Right atrium auricular region (tissue), 2 donors: ENCODE results near the gene RAD51B. TPM values are rescaled to one million over a fixed set of nuclear protein-coding genes. Genes with fewer than 3 reads are reported as not detected.

Experiments used
- DNase-seq: peaks from one replicate; pipeline ENCODE4 v3.0.0-alpha.2; 2019; ENCODE audit warnings: low spot score
- H3K27ac ChIP-seq, 2 donors: fragments of 200-600 bp; sonication (generic); 1 replicate in 1 of 2; 2 replicates in 1 of 2; pipeline ENCODE4 v1.5.1; 2016 to 2019
- H3K27me3 ChIP-seq, 2 donors: fragments of 200-600 bp; sonication (generic); one replicate each; pipeline versions ENCODE4 v1.5.1 to v1.6.0; 2017 to 2019
- H3K36me3 ChIP-seq: fragments of 200-600 bp; sonication (generic); one replicate; pipeline ENCODE4 v1.5.1; 2016
- H3K4me1 ChIP-seq, 2 donors: fragments of 200-600 bp; sonication (generic); one replicate each; pipeline versions ENCODE4 v1.5.1 to v1.6.0; 2017 to 2019
- H3K4me3 ChIP-seq, 2 donors: fragments of 200-600 bp; sonication (generic); 1 replicate in 1 of 2; 2 replicates in 1 of 2; pipeline ENCODE4 v1.5.1; 2017 to 2019; ENCODE audit warnings: mild to moderate bottlenecking in 1 of 2, moderate library complexity in 1 of 2
- H3K9me3 ChIP-seq, 2 donors: fragments of 200-600 bp; sonication (generic); one replicate each; pipeline ENCODE4 v1.5.1; 2019
- CTCF ChIP-seq, 2 donors: fragments of 200-600 bp; sonication (generic); IDR thresholded peaks; one replicate each; pipeline ENCODE4 v1.5.1; 2019; ENCODE audit warnings: antibody characterized with exemption in 2 of 2
- total RNA-seq, 2 donors: library from RNA; depleted of rRNA; stranded (reverse); fragments of >200 nt; gene quantifications; one replicate each; pipeline ENCODE4 v1.1.0, GENCODE V29; 2016

RAD51B gene
- total RNA-seq, 2 donors from 2014 or later: 1.2 to 1.5 TPM

GRCh38 chr14:68521557-68521901 lies 702.0 kb downstream of the RAD51B start:
- no peak for DNase-seq
- peaks cover 0 to 62% of the 10 kb centered on the region in 2 donors for H3K4me1 ChIP-seq
- no peaks in the 10 kb centered on the region for H3K36me3 ChIP-seq
- no peaks in the 10 kb centered on the region for H3K27me3 ChIP-seq
- no peak overlapping the region for H3K4me3 ChIP-seq
- peaks cover 0 to 3% of the 10 kb centered on the region in 2 donors for H3K9me3 ChIP-seq
- H3K27ac ChIP-seq: peak overlapping the region; percentile 47 to 60
- no peak for TF ChIP-seq CTCF (IDR thresholded peaks at IDR 0.05)

- Histone ChIP-seq H3K27ac (peak overlapping the region; percentile 47 to 60), H3K27me3 (no peaks in the 10 kb centered on the region), H3K4me3 (no peak overlapping the region), H3K9me3 (peaks cover 0 to 3% of the 10 kb centered on the region in 2 donors), H3K4me1 (peaks cover 0 to 61% of the 10 kb centered on the region in 2 donors), H3K36me3 (no peaks in the 10 kb centered on the region)
- no peak for TF ChIP-seq CTCF (IDR thresholded peaks at IDR 0.05)
- peak; percentile 55 for DNase-seq
These were observed 702.5 kb downstream of the RAD51B start for GRCh38 chr14:68521961-68522509.

GRCh38 chr14:68522510-68523325 lies 703.1 kb downstream of the RAD51B start:
- Histone ChIP-seq H3K27ac (peak overlapping the region; percentile 47 to 60), H3K36me3 (no peaks in the 10 kb centered on the region), H3K27me3 (no peaks in the 10 kb centered on the region), H3K9me3 (peaks cover 0 to 3% of the 10 kb centered on the region in 2 donors), H3K4me1 (peaks cover 0 to 64% of the 10 kb centered on the region in 2 donors), H3K4me3 (no peak overlapping the region)
- TF ChIP-seq CTCF (IDR thresholded peaks at IDR 0.05): no peak
- DNase-seq: peak; percentile 60

- Histone ChIP-seq H3K36me3 (no peaks in the 10 kb centered on the region), H3K4me1 (peaks cover 0 to 65% of the 10 kb centered on the region in 2 donors)
- no peak for DNase-seq
These were observed 703.7 kb downstream of the RAD51B start for GRCh38 chr14:68523326-68523610.

GRCh38 chr14:68523989-68524725 lies 704.6 kb downstream of the RAD51B start:
- DNase-seq: peak; percentile 64
- Histone ChIP-seq H3K27me3 (no peaks in the 10 kb centered on the region), H3K9me3 (peaks cover 0 to 4% of the 10 kb centered on the region in 2 donors), H3K4me3 (no peak overlapping the region), H3K4me1 (peaks cover 0 to 56% of the 10 kb centered on the region in 2 donors), H3K27ac (peak overlapping the region in 1 of 2 donors; percentile 60), H3K36me3 (no peaks in the 10 kb centered on the region)
- peak in 1 of 2 donors; percentile 58 for TF ChIP-seq CTCF (IDR thresholded peaks at IDR 0.05)

More at GRCh38 chr14:68523326-68523610, 703.7 kb downstream of the RAD51B start:
- no peak for TF ChIP-seq CTCF (IDR thresholded peaks at IDR 0.05)
- H3K27ac ChIP-seq: peak overlapping the region; percentile 47 to 60
- H3K4me3 ChIP-seq: no peak overlapping the region
- peaks cover 0 to 3% of the 10 kb centered on the region in 2 donors for H3K9me3 ChIP-seq
- H3K27me3 ChIP-seq: no peaks in the 10 kb centered on the region
